Colonic mucosa (tissue), 4 donors: Measurements from ENCODE around the gene KRT86. TPM values are rescaled to one million over a fixed set of nuclear protein-coding genes. Genes with fewer than 3 reads are reported as not detected.
"Not testable (repeated sequence)": the region's sequence is repeated elsewhere in the genome, so short reads cannot be mapped to it uniquely, and the experiment has no call there.

Experiments
- DNase-seq: peaks from one replicate; pipeline ENCODE4 v3.0.0-alpha.2; 2020
- H3K27ac ChIP-seq: fragments of 200-600 bp; one replicate; pipeline ENCODE4 v1.8.0; 2021
- H3K27me3 ChIP-seq: fragments of 200-600 bp; one replicate; pipeline ENCODE4 v1.8.0; 2021
- H3K36me3 ChIP-seq: fragments of 200-600 bp; one replicate; pipeline ENCODE4 v1.8.0; 2021
- H3K4me1 ChIP-seq: fragments of 200-600 bp; one replicate; pipeline ENCODE4 v1.8.0; 2021; ENCODE audit warnings: mild to moderate bottlenecking
- H3K4me3 ChIP-seq: fragments of 200-600 bp; one replicate; pipeline ENCODE4 v1.8.0; 2021
- H3K9ac ChIP-seq, 2 donors: one replicate each; pipeline ENCODE4 v1.7.0; 2013; ENCODE audit warnings: control low read depth in 2 of 2, low read depth in 2 of 2, low read length in 2 of 2
- H3K9me3 ChIP-seq: fragments of 200-600 bp; one replicate; pipeline ENCODE4 v1.8.0; 2021
- CTCF ChIP-seq: fragments of 200-600 bp; IDR thresholded peaks from one replicate; pipeline ENCODE4 v1.8.0; 2022; ENCODE audit warnings: antibody characterized with exemption, mild to moderate bottlenecking
- intact Hi-C: fragments of 100-400 bp; cut with DNase I; formaldehyde crosslinking; loops from one replicate; pipeline ENCODE4 v1.14.1; 2022
- total RNA-seq, 2 donors: library from RNA; stranded (reverse); fragmentation: NEBNext Ultra II Directional in 1 of 2; extraction: Animal tissue kit (Norgen Biotek cat#: 25700) in 1 of 2; gene quantifications; one replicate each; pipeline ENCODE4 v1.2.1, GENCODE V29; 2021
- donor health status: healthy.
- donor health status: DM: no; HTN: no; CAD: no.
- donor health status: DM: no; HTN: no; CAD: no.

The KRT86 gene
- total RNA-seq, 2 donors from 2014 or later = 0.16 TPM; not detected in 1

DNA sequence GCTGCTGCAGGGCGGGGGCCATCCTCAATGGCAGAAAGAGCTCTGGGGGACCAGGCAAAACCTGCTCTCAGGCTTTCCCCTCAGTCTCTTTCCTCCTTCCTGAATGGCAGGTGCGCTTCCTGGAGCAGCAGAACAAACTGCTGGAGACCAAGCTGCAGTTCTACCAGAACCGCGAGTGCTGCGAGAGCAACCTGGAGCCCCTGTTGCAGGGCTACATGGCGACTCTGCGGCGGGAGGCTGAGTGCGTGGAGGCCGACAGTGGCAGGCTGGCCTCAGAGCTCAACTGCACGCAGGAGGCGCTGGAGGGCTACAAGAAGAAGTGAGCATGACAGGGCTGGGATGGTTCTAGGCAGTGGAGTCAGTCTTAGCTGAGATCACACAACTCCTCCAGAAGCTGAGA, 69.7 kb downstream of the KRT86 start:
- intact Hi-C loops = no loop called here
- Histone ChIP-seq H3K9ac (no peak overlapping the region), H3K4me3 (no peak overlapping the region), H3K36me3 (no peaks in the 10 kb centered on the region), H3K27me3 (no peaks in the 10 kb centered on the region), H3K4me1 (no peaks in the 10 kb centered on the region), H3K9me3 (no peaks in the 10 kb centered on the region), H3K27ac (no peak overlapping the region)
- DNase-seq = no peak
- no peak for TF ChIP-seq CTCF

- DNase-seq, H3K9ac ChIP-seq, H3K36me3 ChIP-seq, H3K9me3 ChIP-seq, H3K4me3 ChIP-seq, H3K4me1 ChIP-seq, H3K27me3 ChIP-seq, H3K27ac ChIP-seq, intact Hi-C loops: not testable (repeated sequence)
Measured at GRCh38 chr12:52345041-52345440, 70.6 kb downstream of the KRT86 start.

- Histone ChIP-seq H3K27me3 (no peaks in the 10 kb centered on the region), H3K9me3 (no peaks in the 10 kb centered on the region), H3K9ac (no peak overlapping the region), H3K36me3 (no peaks in the 10 kb centered on the region), H3K27ac (no peak overlapping the region), H3K4me3 (no peak overlapping the region), H3K4me1 (no peaks in the 10 kb centered on the region)
- DNase-seq = no peak
- no peak for TF ChIP-seq CTCF
- intact Hi-C loops = no loop called here
Measured at GRCh38 chr12:52346593-52346992, 72.1 kb downstream of the KRT86 start.

GRCh38 chr12:52347016-52347415, 72.6 kb downstream of the KRT86 start:
- Histone ChIP-seq H3K4me1 (no peaks in the 10 kb centered on the region), H3K27ac (no peak overlapping the region), H3K4me3 (no peak overlapping the region), H3K9me3 (no peaks in the 10 kb centered on the region), H3K9ac (no peak overlapping the region), H3K27me3 (no peaks in the 10 kb centered on the region), H3K36me3 (no peaks in the 10 kb centered on the region)
- intact Hi-C loops = no loop called here
- no peak for TF ChIP-seq CTCF
- no peak for DNase-seq

GRCh38 chr12:52347551-52348510, 73.4 kb downstream of the KRT86 start:
- H3K27me3 ChIP-seq = no peaks in the 10 kb centered on the region
- TF ChIP-seq CTCF = no peak
- H3K27ac ChIP-seq = no peak overlapping the region
- H3K36me3 ChIP-seq = no peaks in the 10 kb centered on the region
- no peaks in the 10 kb centered on the region for H3K9me3 ChIP-seq
- intact Hi-C loops = no loop called here
- no peak overlapping the region for H3K9ac ChIP-seq
- DNase-seq = no peak
- H3K4me3 ChIP-seq = no peak overlapping the region
- no peaks in the 10 kb centered on the region for H3K4me1 ChIP-seq

DNA sequence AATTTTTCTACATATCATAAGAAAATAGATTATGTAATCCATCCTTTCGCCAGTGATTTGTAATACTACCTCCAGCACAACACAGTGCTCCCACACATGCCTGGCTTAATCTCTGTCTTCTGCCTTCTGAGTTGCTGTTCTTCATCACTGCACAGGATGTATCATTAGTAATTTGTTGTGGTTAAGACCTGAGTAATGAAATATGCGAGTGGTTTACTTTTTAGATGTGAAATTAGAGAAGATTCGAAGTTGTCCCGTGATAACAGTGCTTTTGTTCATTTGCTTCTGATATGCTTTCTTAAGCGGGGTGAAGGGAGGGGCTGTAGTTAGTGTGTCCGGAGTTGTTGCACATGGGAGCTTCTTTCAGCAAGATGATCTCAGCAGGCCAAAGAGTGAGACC, 74.8 kb downstream of the KRT86 start:
- DNase-seq = no peak
- intact Hi-C loops = no loop called here

More for the DNA sequence above, 74.8 kb downstream of the KRT86 start:
- Histone ChIP-seq H3K27ac (no peak overlapping the region), H3K9me3 (no peaks in the 10 kb centered on the region), H3K9ac (no peak overlapping the region), H3K27me3 (no peaks in the 10 kb centered on the region), H3K36me3 (no peaks in the 10 kb centered on the region), H3K4me1 (no peaks in the 10 kb centered on the region), H3K4me3 (no peak overlapping the region)
- TF ChIP-seq CTCF = no peak
